CD4-positive, alpha-beta T cell treated with Interleukin-15 for 4 hours (primary cell): ENCODE results near the gene SINHCAF.
"Not testable (repeated sequence)": the region's sequence is repeated elsewhere in the genome, so short reads cannot be mapped to it uniquely, and the experiment has no call there.

Source experiments
- DNase-seq: peaks from one replicate; pipeline ENCODE4 v3.0.0-alpha.2; 2020; ENCODE audit warnings: low spot score

SINHCAF gene

GRCh38 chr12:31325877-31326631 is at the start of gene SINHCAF:
Gene SINHCAF (minus strand): TSS chr12:31326150. CDS start chr12:31298204, 27,946 bp downstream.
- DNase-seq = peak; percentile 98

DNA sequence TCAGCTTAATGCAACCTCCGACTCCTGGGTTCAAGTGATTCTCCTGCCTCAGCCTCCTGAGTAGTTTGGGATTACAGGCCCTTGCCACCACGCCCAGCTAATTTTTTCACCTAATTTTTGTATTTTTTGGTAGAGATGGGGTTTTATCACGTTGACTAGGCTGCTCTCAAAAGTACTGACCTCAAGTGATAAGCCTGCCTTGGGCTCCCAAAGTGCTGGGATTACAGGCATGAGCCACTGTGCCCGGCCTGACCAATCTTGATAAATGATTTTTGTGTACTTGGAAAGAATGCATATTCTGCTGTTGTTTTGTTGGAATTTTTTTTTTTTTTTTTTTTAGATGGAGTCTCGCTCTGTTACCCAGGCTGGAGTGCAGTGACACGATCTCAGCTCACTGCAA is 49.5 kb upstream of the SINHCAF start:
- not testable (repeated sequence) for DNase-seq

DNA sequence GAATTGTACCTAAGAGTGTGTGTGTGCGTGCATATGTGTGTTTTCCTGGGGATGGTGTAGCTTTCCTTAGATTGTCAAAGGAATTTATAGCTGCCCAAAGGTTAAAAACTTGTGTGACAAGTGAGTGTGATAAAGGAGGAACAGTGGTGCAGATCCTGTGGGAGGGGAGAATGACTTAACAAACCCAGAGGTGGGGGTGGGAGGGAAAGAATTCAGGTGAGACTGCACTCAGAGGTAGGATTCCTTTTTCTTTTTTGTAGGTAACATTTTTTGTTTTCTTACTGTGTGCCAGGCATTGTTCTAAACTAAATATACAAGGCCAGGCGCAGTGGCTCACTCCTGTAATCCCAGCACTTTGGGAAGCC is 45.3 kb upstream of the SINHCAF start:
- DNase-seq = no peak

DNA sequence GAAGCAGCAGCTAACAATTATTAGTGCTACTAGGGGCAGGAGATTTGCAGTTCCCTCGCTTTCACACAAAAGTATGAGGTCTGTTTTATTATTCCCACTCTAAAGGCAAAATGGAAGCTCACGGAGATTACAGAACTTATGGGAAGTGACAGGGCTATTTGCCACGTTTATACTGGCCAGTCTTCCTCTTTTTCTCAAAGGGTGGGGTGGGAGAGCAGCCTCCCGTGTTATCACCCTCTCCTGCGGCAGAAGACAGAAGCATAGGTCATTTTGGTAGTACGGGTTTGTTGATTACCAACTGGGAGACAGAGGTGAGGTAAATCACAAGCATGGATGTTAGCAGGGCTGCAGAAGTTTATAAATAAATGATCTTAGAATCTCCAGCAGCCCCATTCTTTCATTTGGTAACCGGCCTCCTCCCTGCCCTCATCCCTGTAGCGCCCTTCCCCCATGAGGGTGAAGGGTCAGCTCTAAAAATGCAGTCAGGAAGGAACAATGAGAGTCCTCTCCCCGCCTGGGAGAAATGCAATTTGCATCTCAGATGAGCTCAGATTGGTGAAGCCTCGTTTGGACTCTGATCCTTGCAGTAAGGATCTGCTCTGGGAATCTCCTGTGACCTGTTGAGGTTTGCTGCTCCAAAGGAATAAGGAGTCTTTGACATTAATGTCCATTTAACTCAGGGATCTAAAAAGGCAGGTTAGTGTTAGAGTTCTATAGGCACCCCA is 44.7 kb upstream of the SINHCAF start:
- no peak for DNase-seq

DNA sequence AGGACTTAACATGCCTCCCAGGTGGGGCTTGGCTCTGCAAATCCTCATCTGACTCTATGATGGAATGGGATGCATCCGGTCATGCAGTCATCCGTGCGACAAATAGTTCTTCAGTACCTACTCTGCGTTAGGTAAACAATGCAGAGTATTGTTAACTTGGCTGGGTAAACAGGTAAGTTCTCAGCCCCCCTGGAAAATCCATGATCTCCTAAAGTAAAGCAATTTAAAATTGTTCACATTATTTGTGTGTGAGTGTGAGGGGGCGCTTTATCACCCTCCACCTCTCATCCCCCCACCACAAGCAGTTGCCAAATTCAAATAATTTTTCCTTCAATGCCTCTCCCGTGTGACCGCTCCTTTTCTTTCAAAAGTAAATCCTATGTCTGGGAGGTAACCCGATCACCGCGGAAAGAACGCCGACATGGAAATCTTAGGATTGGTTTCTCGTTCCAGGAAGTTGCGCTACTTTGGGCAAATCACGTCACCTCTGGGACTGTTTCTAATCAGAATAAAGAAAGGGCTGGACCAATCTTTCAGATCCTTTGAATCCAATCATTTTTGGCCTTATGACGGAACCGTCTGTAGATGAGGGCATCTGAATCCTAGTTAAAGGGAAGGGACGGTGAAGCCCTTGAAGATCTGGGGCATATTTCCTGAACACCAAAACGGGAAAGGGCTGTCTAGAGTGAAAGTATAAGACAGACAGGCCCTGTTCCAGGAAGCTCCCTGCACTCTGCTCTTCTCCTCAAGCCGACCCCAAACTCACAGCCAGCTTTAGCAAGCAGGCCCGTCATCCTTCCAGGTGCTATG is 44.0 kb upstream of the SINHCAF start:
- DNase-seq = no peak

- DNase-seq = no peak
Measured at GRCh38 chr12:31368666-31369361, 42.9 kb upstream of the SINHCAF start.

DNA sequence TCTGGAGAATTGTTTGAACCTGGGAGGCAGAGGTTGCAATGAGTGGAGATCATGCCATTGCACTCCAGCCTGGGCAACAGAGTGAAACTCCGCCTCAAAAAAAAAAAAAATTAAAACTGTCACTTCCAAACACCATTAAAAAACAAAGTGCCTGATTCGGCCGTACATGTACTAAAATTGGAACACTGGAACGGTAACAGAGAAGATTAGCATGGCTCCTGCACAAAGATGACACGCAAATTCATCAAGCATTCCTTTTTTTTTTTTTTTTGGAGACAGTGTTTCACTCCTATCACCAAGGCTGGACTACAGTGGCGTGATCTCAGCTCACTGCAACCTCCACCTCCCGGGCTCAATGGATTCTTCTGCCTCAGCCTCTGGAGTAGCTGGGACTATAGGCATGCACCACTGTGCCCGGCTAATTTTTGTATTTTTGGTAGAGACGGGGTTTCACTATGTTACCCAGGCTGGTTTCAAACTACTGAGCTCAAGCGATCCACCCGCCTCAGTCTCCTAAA is 40.2 kb upstream of the SINHCAF start:
- no peak for DNase-seq

DNA sequence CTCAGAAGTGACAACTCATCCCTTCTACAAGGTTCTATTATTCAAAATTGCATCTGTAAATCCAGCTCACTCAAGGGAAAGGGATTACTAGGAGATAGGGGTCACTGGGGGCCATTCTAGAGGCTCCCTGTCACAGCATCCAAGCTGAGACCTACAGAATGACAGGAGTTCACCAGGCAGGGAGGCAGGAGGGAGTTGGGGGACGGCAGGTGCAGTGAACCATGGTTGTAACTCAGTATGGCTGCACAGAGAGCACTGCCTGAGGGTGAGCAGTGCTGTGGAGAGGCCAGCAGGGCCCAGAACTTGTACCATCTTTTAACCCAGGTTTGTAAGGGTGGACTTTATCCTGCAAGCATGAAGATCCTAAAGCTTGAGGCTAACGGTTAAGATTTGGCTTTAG is 37.9 kb upstream of the SINHCAF start:
- no peak for DNase-seq

DNA sequence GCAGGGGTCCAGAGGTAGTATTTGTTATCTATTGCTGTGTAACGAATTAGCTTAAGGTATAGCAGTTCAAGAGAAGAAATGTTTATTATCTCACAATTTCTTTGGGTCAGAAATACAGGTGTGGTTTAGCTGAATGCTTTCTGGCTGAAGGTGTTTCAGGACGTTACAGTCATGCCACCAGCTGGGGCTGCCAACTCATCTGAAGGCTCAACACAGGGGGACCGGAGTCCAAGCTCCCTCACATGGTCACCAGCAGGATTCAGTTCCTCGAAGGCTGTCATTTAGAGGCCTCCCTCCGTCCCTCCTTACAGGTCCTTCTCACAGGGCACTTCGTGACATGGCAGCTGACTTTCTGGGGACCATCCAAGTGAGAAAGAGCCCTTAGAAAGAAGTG is 37.5 kb upstream of the SINHCAF start:
- no peak for DNase-seq

DNA sequence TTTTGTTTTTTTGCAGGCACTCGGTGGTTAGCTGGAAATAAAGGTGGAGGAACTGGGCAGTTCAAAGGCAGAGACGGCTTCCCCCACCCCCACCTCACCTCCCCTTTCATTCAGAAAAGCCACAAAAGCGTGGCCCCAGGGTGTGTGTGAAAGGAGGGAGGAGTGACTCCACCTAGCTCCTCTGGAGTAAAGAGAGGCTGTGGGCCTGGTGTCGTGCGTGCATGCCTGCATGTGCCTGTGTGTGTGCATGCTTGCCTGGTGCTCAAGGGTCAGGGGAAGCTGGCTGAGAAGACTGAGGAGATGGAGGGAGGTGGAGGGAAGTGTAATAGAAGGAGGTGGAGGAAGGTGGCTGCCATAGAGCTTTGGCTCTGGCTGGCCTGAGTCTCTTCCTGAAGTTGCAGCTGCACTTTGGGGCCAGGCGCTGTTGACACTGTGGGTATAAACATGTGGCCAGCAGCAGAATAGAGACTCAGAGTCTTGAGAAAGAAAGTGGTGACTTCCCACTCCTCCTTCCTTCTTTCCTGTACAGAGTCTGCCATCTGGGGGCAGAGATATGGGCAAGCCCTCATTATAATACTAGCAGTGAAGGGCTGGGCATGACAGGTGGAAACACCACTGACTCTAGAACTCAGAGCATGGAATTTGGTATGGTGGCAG is 36.9 kb upstream of the SINHCAF start:
- DNase-seq = peak; percentile 9

DNA sequence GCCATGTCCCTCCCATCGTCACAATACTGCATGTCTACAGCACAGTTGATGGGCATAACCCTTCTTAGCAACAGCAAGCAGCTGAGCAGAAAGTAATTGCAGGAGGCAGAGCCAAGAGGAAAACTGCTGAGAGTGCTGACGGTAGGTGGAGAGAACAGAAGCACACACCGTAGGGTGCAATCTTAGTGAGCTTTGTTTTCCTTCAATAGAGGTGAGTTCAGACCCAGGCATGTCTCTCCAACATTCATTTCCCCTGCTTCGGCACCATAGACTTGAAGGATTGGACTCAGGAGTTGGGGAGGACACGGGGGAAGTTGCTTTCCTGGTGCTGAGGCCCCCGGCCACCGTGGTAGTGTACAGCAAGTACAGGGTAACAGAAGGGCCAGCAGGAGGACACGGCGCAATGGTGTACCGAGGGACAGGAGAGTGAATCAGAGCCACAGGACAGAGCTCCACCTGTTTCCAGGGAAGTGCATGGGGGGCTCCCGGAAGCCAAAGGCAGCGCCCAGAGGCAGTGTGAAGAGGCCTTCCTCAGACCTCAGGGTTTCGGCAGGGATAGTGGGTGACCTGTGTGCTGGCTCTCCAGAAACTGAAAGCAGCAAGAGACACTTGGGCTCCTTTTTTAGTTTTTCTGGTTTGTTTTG is 36.3 kb upstream of the SINHCAF start:
- DNase-seq = no peak

DNA sequence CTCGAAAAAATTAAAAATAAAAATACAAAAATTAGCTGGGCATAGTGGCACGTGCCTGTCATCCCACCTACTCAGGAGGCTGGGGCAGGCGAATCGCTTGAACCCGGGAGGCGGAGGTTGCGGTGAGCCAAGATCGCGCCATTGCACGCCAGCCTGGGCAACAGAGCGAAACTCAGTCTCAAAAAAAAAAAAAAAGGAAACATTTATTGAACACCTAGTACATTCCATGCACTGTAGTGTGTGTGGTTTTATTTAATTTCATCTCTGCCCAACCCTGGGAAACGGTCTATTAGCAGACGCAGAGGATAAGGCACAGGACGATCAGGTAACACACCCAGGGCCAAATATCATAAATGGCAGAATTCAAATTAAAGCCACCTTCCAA is 35.8 kb upstream of the SINHCAF start:
- DNase-seq = no peak

GRCh38 chr12:31355747-31356107 is 29.8 kb upstream of the SINHCAF start:
- DNase-seq = no peak

DNA sequence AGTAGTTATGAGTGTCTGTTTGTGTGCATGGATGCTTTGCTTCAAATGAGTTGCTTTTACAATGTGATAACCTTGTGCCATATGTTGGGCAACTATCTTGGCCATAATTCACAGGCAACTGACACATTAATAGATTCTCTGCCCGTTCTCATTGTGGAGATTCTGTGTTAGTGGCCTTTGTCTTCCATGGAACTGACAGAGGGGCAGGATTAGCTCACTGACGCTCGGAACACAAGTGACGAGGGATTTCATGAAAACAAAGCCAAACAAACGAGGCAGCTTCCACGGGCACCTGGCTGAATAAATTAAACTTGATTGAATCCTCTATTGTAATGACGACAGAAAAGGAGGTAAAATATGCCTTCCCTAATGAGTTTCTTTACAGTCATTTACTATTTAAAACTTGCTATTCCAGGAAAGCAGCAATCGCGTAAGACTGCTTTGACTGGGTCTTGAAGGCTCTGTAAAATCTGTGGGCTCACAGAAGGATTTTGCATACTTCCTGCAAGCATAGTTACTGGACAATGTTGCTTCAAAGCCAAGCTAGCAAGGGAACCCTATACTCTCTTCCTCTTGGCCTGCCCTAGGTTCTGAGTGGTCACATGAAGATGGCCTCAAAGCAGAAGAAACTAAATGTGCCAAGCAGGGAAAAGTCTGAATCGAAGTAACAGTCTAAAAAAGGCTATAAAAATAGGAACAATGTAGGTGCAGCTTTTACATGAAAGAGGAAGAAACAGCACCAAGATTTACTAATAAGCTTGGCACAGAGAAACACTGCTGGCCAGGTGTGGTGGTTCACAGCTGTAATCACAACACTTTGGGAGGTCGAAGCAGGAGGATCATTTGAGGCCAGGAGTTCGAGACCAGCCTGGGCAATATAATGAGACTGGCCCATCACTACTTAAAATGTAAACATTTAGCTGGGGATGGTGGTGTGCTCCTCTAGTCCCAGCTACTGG is 28.1 kb upstream of the SINHCAF start:
- no peak for DNase-seq

DNA sequence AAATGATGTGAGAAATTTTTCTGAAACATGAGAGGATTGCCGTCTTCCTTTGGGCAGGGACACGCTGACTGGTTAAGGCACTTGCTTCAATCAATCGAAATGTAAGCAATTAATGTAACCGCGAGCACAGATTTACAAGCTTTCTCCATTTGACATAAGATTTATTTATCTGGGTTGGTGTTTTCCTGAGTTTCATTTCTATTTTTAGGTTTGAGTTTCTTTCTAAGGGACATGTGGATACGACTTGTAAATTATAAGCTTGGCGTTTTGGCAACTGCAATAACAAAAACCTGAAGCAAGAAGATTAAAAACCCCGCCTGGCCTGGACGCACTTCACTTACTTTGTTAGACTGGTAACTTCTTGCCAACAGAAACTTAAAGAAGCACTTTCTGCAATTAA is 20.3 kb upstream of the SINHCAF start:
- no peak for DNase-seq

DNA sequence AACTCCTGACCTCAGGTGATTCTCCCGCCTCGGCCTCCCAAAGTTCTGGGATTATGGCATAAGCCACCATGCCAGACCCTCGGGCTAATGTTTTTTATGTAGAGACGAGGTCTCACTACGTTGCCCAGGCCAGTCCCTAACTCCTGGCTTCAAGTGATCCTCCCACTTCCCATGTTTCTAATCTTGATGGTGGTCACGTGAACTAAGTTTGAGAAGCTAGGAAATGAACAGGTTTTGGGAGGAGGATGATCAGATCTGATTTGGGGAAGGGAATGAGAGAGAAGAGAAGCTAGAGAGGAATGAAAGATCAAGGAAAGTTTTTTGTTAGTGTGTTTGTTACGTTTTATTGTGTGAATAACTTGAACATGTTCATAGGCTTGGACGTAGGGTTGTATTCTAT is 17.2 kb upstream of the SINHCAF start:
- DNase-seq = no peak

- DNase-seq = no peak
Measured at GRCh38 chr12:31342286-31342685, 16.3 kb upstream of the SINHCAF start.

DNA sequence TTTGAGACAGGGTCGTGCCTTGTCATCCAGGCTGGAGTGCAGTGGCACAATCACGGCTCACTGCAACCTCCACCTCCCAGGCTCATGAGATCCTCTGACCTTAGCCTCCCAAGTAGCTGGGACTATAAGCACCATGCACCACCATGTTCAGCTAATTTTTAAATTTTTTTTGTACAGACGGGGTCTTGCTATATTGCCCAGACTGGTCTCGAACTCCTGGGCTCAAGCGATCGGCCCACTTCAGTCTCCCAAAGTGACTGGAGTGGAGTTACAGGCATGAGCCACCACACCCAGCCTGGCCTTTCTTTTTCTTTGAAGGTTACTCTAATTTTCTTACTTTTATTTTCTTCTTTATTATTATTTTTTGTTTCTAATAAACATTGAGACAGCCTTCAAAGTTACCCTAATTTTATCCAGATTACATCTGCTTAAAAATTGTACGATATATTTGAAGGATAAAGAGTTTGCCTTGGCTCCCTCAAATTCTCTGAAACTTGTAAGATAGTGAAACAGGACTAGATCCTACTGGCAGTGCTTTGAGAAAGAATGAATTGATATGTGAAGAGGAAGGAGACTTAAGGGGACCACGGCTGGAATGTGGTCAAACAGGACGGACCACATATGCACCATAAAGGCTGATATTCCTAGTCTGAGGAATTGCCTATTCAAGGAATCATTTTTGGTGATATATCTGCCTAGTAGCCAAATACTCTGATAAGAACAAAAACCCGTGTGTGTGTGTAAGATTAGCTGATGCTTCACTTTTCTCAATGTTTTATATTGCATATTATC is 14.1 kb upstream of the SINHCAF start:
- DNase-seq = no peak

DNA sequence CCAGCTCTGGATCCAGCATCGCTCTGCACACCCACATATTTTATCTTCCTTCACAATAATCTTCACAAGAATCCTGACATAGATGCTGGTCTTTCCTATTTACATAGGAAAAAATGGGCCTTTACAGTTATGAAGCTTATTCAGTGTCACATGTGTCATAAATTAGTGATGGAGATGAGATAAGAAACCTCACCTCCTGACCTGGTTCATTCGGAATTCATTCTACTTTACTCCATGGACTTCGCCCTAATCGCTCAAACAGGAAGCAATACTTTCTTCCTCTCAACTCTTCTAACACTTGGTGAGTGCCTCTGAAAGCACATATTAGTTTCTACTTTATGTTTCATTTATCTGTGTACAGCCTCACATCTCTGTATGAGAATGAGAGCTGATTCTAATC is 12.0 kb upstream of the SINHCAF start:
- no peak for DNase-seq
